Measurements from ENCODE around the gene CES3. TPM values are rescaled to one million over a fixed set of nuclear protein-coding genes. Genes with fewer than 3 reads are reported as not detected.

CES3 gene
- total RNA-seq, 1 donor from 2014 or later, result 0.98 TPM

- H3K27ac ChIP-seq, result no peak overlapping the region
- H3K4me3 ChIP-seq, result no peak overlapping the region
- intact Hi-C loops (cut with DNase I), result no loop called here
- H3K27me3 ChIP-seq, result no peaks in the 10 kb centered on the region
- no peaks in the 10 kb centered on the region for H3K9me3 ChIP-seq
- no peaks in the 10 kb centered on the region for H3K36me3 ChIP-seq
- no peak for TF ChIP-seq POLR2A (IDR thresholded peaks at IDR 0.05)
- no peak for TF ChIP-seq POLR2AphosphoS5 (IDR thresholded peaks at IDR 0.05; ENCODE audit: insufficient read depth in 1 of 2, low read depth in 1 of 2)
- TF ChIP-seq CTCF (IDR thresholded peaks at IDR 0.05), result no peak
- H3K4me1 ChIP-seq, result peaks cover 26% of the 10 kb centered on the region
- DNase-seq (ENCODE audit: extremely low spot score in 2 of 2), result no peak
Observed at GRCh38 chr16:66930189-66930588, 30.9 kb upstream of the CES3 start.

- Histone ChIP-seq H3K4me1 (peaks cover 38% of the 10 kb centered on the region), H3K9me3 (no peaks in the 10 kb centered on the region), H3K27me3 (no peaks in the 10 kb centered on the region), H3K36me3 (peaks cover 0 to 4% of the 10 kb centered on the region in 2 donors), H3K27ac (no peak overlapping the region), H3K4me3 (no peak overlapping the region)
- intact Hi-C loops (cut with DNase I), result no loop called here
- DNase-seq (ENCODE audit: extremely low spot score in 2 of 2), result no peak
- no peak for TF ChIP-seq POLR2A (IDR thresholded peaks at IDR 0.05)
Observed at GRCh38 chr16:66931665-66932064, 29.4 kb upstream of the CES3 start.

- Histone ChIP-seq H3K27ac (no peak overlapping the region), H3K27me3 (no peaks in the 10 kb centered on the region), H3K9me3 (no peaks in the 10 kb centered on the region), H3K4me1 (peaks cover 42% of the 10 kb centered on the region), H3K36me3 (peaks cover 0 to 5% of the 10 kb centered on the region in 2 donors), H3K4me3 (no peak overlapping the region)
- no peak for DNase-seq (ENCODE audit: extremely low spot score in 2 of 2)
- TF ChIP-seq CTCF (IDR thresholded peaks at IDR 0.05), result no peak
- no peak for TF ChIP-seq POLR2AphosphoS5 (IDR thresholded peaks at IDR 0.05; ENCODE audit: insufficient read depth in 1 of 2, low read depth in 1 of 2)
- no peak for TF ChIP-seq POLR2A (IDR thresholded peaks at IDR 0.05)
- intact Hi-C loops (cut with DNase I), result no loop called here
Observed at GRCh38 chr16:66932076-66932475, 29.0 kb upstream of the CES3 start.

DNA sequence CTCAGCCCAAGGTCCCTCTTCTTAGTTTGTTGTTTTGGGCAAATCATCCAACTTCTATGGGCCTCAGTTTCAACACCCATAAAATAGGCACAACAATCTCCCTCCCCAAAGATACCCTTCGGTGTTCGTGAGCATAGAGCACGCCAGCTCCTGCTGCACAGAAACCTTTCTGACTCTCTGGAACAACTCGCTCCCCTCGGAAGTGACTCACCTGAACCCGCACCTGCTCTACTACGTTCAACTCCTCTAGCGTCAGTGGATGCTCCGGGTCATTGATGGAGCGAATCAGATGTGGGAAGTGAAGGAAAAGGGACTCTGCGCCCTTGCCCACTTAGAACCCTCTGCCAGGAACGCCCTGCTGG lies 27.3 kb upstream of the CES3 start:
- Histone ChIP-seq H3K27me3 (no peaks in the 10 kb centered on the region), H3K4me3 (peak overlapping the region; percentile 73 to 94), H3K27ac (peak overlapping the region; percentile 90), H3K4me1 (peaks cover 55% of the 10 kb centered on the region), H3K36me3 (peaks cover 0 to 5% of the 10 kb centered on the region in 2 donors), H3K9me3 (no peaks in the 10 kb centered on the region)
- no peak for DNase-seq (ENCODE audit: extremely low spot score in 2 of 2)
- intact Hi-C loops (cut with DNase I), result no loop called here
- TF ChIP-seq CTCF (IDR thresholded peaks at IDR 0.05) (no peak), POLR2A (IDR thresholded peaks at IDR 0.05) (no peak), POLR2AphosphoS5 (IDR thresholded peaks at IDR 0.05; ENCODE audit: insufficient read depth in 1 of 2, low read depth in 1 of 2) (no peak)

- intact Hi-C loops (cut with DNase I), result no loop called here
- H3K4me1 ChIP-seq, result peaks cover 55% of the 10 kb centered on the region
- no peak for DNase-seq (ENCODE audit: extremely low spot score in 2 of 2)
- TF ChIP-seq POLR2AphosphoS5 (IDR thresholded peaks at IDR 0.05; ENCODE audit: insufficient read depth in 1 of 2, low read depth in 1 of 2) (peak; percentile 93 to 98), CTCF (IDR thresholded peaks at IDR 0.05) (peak in 1 of 3 experiments; percentile 4), POLR2A (IDR thresholded peaks at IDR 0.05) (peak in 1 of 2 donors; percentile 87)
- no peaks in the 10 kb centered on the region for H3K27me3 ChIP-seq
- H3K9me3 ChIP-seq, result no peaks in the 10 kb centered on the region
- peak within 1 kb of the TSS; percentile 90 for H3K27ac ChIP-seq
- H3K36me3 ChIP-seq, result peaks cover 0 to 10% of the 10 kb centered on the region in 2 donors
- peak within 1 kb of the TSS; percentile 73 to 94 for H3K4me3 ChIP-seq
Observed at GRCh38 chr16:66934138-66934838, 26.8 kb upstream of the CES3 start, which contains the start of gene CIAO2B. Gene CIAO2B, minus strand, starts transcription at chr16:66934402. Its CDS starts 38 bp downstream, at chr16:66934364.

All from vagina (tissue), 2 donors.